Caco-2 (cell line): Measurements from ENCODE around the gene DGKE. TPM values are rescaled to one million over a fixed set of nuclear protein-coding genes. Genes with fewer than 3 reads are reported as not detected.

Source experiments
- BruUV-seq: library from RNA; stranded (reverse); fragments of 400-500 nt; replicated peaks from 2 replicates; lab custom pipeline; 2021; lab: Mats Ljungman, UMichigan
- CTCF ChIA-PET: fragments of 300-600 bp; sonication (Branson Sonifier 250); formaldehyde crosslinking; loops from one replicate; lab custom pipeline; 2022; ENCODE audit warnings: antibody characterized with exemption; lab: Charles Lee
- POLR2A ChIA-PET: fragments of 300-600 bp; sonication (Branson Sonifier 250); formaldehyde crosslinking; loops from one replicate; lab custom pipeline; 2022; ENCODE audit warnings: antibody characterized with exemption; lab: Charles Lee
- DNase-seq, 2 experiments: peaks; one replicate each; pipeline versions ENCODE4 v3.0.0 to v3.0.0-alpha.2; 2020 to 2022
- H3K27me3 ChIP-seq: replicated peaks from 2 replicates; pipeline ENCODE4 v1.6.0; 2011; ENCODE audit warnings: low read length; ENCODE audit not compliant: control insufficient read depth, insufficient read depth
- H3K36me3 ChIP-seq: 2 replicates; pipeline ENCODE4 v1.5.1; 2011; ENCODE audit warnings: low read length; ENCODE audit not compliant: control insufficient read depth, insufficient read depth
- H3K4me1 ChIP-seq: fragments of 250-450 bp; sonication (Bioruptor Pico); 2 replicates; pipeline ENCODE4 v1.5.1; 2020; ENCODE audit warnings: mild to moderate bottlenecking
- H3K4me3 ChIP-seq: 2 replicates; pipeline ENCODE4 v1.5.1; 2011; ENCODE audit warnings: low read depth, mild to moderate bottlenecking, control low read depth, low read length
- H3K9me3 ChIP-seq: fragments of 250-450 bp; sonication (Bioruptor Pico); 2 replicates; pipeline ENCODE4 v1.5.1; 2020; ENCODE audit warnings: mild to moderate bottlenecking, moderate library complexity
- H3K27ac Mint-ChIP-seq: one replicate; pipeline ENCODE4 v1.8.0; 2022; ENCODE audit warnings: mixed read lengths; ENCODE audit not compliant: unreplicated experiment
- H3K27me3 Mint-ChIP-seq: one replicate; pipeline ENCODE4 v1.8.0; 2022; ENCODE audit warnings: mixed read lengths; ENCODE audit not compliant: insufficient read depth, unreplicated experiment
- H3K36me3 Mint-ChIP-seq: one replicate; pipeline ENCODE4 v1.8.0; 2022; ENCODE audit warnings: mild to moderate bottlenecking, mixed read lengths; ENCODE audit not compliant: insufficient read depth, unreplicated experiment
- H3K4me1 Mint-ChIP-seq: one replicate; pipeline ENCODE4 v1.8.0; 2022; ENCODE audit warnings: low read depth, mixed read lengths; ENCODE audit not compliant: unreplicated experiment
- H3K4me3 Mint-ChIP-seq: one replicate; pipeline ENCODE4 v1.8.0; 2022; ENCODE audit warnings: mild to moderate bottlenecking, moderate library complexity, mixed read lengths; ENCODE audit not compliant: unreplicated experiment
- H3K9me3 Mint-ChIP-seq: one replicate; pipeline ENCODE4 v1.8.0; 2022; ENCODE audit warnings: mixed read lengths; ENCODE audit not compliant: unreplicated experiment
- intact Hi-C: fragments of 100-400 bp; cut with micrococcal nuclease; formaldehyde crosslinking; loops from one replicate; pipeline ENCODE4 v1.10.0; 2022; ENCODE audit not compliant: unreplicated experiment
- total RNA-seq: library from RNA; stranded (reverse); gene quantifications from 2 replicates; pipeline ENCODE4 v1.2.3, GENCODE V29; 2022
- TF ChIP-seq, protein P1 (sequence below), 2 experiments: fragments of 200-600 bp in 1 of 2; IDR thresholded peaks; 1 replicate in 1 of 2; 2 replicates in 1 of 2; pipeline versions ENCODE4 v1.5.1 to v1.8.0; 2011 to 2022; ENCODE audit warnings: antibody characterized with exemption in 1 of 2, control low read depth in 1 of 2, inconsistent platforms in 1 of 2, low read depth in 1 of 2, low read length in 1 of 2, mild to moderate bottlenecking in 1 of 2, moderate library complexity in 1 of 2; ENCODE audit not compliant: insufficient read depth in 1 of 2, severe bottlenecking in 1 of 2, unreplicated experiment in 1 of 2

DGKE gene
- total RNA-seq, 1 experiment from 2014 or later, result 15.5 TPM

DNA sequence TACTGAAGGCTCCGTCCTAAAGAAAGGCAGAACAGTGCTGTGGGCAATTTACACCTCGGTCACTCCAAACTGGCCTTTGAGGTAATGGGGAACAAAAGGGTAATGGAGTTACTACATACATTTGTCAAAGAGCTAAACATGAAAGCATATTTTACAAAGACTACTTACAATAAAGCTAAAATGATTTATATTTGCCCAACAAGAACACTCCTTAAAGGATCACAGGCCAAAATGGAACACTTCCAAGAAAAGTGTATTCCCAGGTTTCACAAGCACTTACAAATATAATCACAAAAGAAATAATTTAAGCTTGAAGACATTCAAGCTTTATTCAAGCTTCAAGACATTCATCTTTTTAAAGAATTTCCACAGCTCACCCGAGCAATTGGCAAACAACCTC, 29.5 kb upstream of the DGKE start:
- H3K27me3 Mint-ChIP-seq, result peaks cover 4% of the 10 kb centered on the region
- H3K4me3 Mint-ChIP-seq, result no peak overlapping the region
- H3K27ac Mint-ChIP-seq, result no peak overlapping the region
- no peaks in the 10 kb centered on the region for H3K36me3 Mint-ChIP-seq
- no peaks in the 10 kb centered on the region for H3K4me1 ChIP-seq
- no peaks in the 10 kb centered on the region for H3K9me3 Mint-ChIP-seq
- no peaks in the 10 kb centered on the region for H3K9me3 ChIP-seq
- CTCF ChIA-PET, result interaction anchor here (0.6 kb wide), 1 partner anchor 24 kb away, joined by 3 read pairs; no protein-coding TSS in a partner anchor
- TF ChIP-seq, protein P1, sequence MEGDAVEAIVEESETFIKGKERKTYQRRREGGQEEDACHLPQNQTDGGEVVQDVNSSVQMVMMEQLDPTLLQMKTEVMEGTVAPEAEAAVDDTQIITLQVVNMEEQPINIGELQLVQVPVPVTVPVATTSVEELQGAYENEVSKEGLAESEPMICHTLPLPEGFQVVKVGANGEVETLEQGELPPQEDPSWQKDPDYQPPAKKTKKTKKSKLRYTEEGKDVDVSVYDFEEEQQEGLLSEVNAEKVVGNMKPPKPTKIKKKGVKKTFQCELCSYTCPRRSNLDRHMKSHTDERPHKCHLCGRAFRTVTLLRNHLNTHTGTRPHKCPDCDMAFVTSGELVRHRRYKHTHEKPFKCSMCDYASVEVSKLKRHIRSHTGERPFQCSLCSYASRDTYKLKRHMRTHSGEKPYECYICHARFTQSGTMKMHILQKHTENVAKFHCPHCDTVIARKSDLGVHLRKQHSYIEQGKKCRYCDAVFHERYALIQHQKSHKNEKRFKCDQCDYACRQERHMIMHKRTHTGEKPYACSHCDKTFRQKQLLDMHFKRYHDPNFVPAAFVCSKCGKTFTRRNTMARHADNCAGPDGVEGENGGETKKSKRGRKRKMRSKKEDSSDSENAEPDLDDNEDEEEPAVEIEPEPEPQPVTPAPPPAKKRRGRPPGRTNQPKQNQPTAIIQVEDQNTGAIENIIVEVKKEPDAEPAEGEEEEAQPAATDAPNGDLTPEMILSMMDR (IDR thresholded peaks at IDR 0.05; ENCODE audit: insufficient read depth in 1 of 2, low read depth in 1 of 2, low read length in 1 of 2, severe bottlenecking in 1 of 2, unreplicated experiment in 1 of 2), result no peak
- H3K4me3 ChIP-seq, result no peak overlapping the region
- no peaks in the 10 kb centered on the region for H3K4me1 Mint-ChIP-seq
- POLR2A ChIA-PET, result no interaction called here
- DNase-seq, result no peak
- BruUV-seq, result no TSS peak
- no peaks in the 10 kb centered on the region for H3K36me3 ChIP-seq
- H3K27me3 ChIP-seq, result no peaks in the 10 kb centered on the region
- intact Hi-C loops, result no loop called here

DNA sequence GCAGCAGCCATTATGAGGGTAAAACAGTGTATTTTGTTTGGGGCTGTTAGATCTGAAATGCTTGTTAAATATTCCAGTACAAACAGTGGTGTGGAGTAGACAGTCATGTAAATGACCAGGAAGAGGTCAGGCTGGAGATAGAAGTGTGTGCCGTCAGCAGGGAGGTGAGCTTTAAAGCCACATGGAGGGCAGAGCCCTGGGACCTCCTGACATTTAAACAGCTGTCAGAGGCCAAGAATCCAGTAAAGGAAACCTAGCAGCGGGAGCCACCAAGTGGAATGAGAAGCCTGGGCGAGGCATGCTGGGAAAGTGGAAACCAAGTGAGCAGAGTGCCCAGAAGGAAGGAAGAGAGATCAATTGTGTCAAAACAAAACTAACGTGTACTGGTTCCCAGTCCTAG, 27.0 kb upstream of the DGKE start:
- H3K27ac Mint-ChIP-seq, result no peak overlapping the region
- H3K4me1 ChIP-seq, result no peaks in the 10 kb centered on the region
- no peak overlapping the region for H3K4me3 Mint-ChIP-seq
- TF ChIP-seq, protein P1 (IDR thresholded peaks at IDR 0.05; ENCODE audit: insufficient read depth in 1 of 2, low read depth in 1 of 2, low read length in 1 of 2, severe bottlenecking in 1 of 2, unreplicated experiment in 1 of 2), result no peak
- no peaks in the 10 kb centered on the region for H3K27me3 Mint-ChIP-seq
- no peaks in the 10 kb centered on the region for H3K4me1 Mint-ChIP-seq
- no peaks in the 10 kb centered on the region for H3K9me3 Mint-ChIP-seq
- CTCF ChIA-PET, result no interaction called here
- intact Hi-C loops, result no loop called here
- H3K9me3 ChIP-seq, result no peaks in the 10 kb centered on the region
- H3K36me3 ChIP-seq, result no peaks in the 10 kb centered on the region
- POLR2A ChIA-PET, result interaction anchor here (0.6 kb wide), 1 partner anchor 40 kb away, joined by 6 read pairs; no protein-coding TSS in a partner anchor
- no peak for DNase-seq
- H3K4me3 ChIP-seq, result no peak overlapping the region
- no peaks in the 10 kb centered on the region for H3K27me3 ChIP-seq
- H3K36me3 Mint-ChIP-seq, result no peaks in the 10 kb centered on the region
- BruUV-seq, result no TSS peak

DNA sequence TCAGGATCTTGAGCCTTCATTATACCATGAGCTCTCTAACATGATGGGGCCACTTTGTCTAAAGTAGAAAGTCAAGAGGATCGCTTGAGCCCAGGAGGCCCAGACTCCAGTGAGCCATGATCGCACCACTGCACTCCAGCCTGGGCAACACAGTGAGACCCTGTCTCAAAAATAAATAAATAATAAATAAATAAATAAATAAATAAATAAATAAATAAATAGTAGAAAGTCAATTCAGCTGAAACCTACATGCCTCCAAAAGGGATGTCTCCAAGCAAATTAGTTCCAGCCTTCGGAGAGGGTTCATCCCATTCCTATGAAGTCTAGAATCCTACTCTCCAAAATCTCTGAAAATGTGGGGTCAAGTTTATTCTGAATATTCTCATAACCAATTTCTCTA, 26.2 kb upstream of the DGKE start:
- CTCF ChIA-PET, result no interaction called here
- H3K9me3 ChIP-seq, result no peaks in the 10 kb centered on the region
- no peak overlapping the region for H3K4me3 Mint-ChIP-seq
- H3K4me3 ChIP-seq, result no peak overlapping the region
- POLR2A ChIA-PET, result interaction anchor here (0.6 kb wide), 1 partner anchor 40 kb away, joined by 6 read pairs; no protein-coding TSS in a partner anchor
- no peak for DNase-seq
- H3K27me3 Mint-ChIP-seq, result peaks cover 4% of the 10 kb centered on the region
- no peaks in the 10 kb centered on the region for H3K36me3 ChIP-seq
- TF ChIP-seq, protein P1 (IDR thresholded peaks at IDR 0.05; ENCODE audit: insufficient read depth in 1 of 2, low read depth in 1 of 2, low read length in 1 of 2, severe bottlenecking in 1 of 2, unreplicated experiment in 1 of 2), result no peak
- BruUV-seq, result no TSS peak
- no peaks in the 10 kb centered on the region for H3K36me3 Mint-ChIP-seq
- H3K9me3 Mint-ChIP-seq, result no peaks in the 10 kb centered on the region
- H3K4me1 Mint-ChIP-seq, result no peaks in the 10 kb centered on the region
- intact Hi-C loops, result no loop called here
- no peaks in the 10 kb centered on the region for H3K27me3 ChIP-seq
- no peaks in the 10 kb centered on the region for H3K4me1 ChIP-seq
- H3K27ac Mint-ChIP-seq, result no peak overlapping the region
